HG03457 (cell line): Measurements from ENCODE around the gene YEATS4.

Experiments used
- ATAC-seq: cut with Tn5 transposase; IDR thresholded peaks from one replicate; pipeline ENCODE4 v1.9.1; 2021; ENCODE audit warnings: moderate number of reproducible peaks; ENCODE audit not compliant: unreplicated experiment

The YEATS4 gene

DNA sequence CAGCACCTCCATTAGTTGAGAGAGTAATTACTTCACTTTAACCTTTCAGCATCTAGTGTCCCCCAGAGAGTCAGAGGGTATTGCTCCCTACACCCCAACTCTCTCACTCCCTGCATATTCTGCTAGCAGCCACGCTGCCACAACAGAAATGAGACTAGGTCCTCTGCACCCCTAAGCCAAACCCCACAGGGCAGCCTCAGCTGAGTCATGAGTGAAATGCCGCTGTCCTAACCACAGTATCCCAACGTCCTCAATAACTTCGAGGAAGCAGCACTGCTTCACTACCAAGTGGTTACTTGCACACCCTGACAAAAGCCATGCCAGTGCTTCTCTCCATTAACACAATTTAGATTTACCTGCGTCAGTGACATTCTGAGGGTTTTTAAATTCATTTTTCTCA is 18.2 kb upstream of the YEATS4 start:
- ATAC-seq: no peak

DNA sequence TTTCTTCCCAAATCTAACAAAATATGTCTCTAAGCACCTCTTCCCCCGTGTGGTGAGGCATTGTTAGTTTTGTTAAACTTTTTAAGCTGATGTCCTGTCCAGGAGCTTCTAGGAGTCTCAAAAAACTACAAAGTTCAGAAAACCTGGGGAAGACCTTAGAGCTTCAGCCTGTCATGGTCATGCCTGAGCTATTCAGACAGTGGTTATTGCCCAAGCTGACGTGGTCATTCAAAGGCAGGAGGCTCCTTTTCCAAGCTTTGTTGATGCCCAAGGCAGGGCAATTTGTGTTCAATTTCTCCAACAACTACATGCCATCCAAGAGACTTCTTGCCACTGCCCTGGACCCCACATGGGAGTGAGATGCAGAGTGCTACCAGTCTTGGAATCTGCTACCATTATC is 17.1 kb upstream of the YEATS4 start:
- ATAC-seq: no peak

DNA sequence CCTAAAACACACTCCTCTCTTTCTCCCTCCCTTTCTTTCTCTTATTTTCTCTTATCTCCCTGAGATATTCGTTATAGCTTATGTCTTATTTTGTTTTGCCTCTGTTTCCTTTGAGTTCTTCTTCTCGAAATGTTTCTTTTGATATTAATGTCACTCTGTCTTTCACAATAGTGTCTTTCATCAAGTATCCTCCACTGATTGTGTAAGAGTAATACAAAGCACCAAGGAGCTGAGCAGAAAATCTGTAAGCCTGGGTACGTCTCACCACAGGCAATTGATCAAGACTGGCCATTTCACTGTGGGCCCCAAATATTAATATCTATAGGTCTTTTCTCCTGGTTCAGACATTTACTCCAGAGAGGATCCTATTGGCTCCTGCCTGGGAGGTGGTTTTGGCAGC is 16.2 kb upstream of the YEATS4 start:
- no peak for ATAC-seq

DNA sequence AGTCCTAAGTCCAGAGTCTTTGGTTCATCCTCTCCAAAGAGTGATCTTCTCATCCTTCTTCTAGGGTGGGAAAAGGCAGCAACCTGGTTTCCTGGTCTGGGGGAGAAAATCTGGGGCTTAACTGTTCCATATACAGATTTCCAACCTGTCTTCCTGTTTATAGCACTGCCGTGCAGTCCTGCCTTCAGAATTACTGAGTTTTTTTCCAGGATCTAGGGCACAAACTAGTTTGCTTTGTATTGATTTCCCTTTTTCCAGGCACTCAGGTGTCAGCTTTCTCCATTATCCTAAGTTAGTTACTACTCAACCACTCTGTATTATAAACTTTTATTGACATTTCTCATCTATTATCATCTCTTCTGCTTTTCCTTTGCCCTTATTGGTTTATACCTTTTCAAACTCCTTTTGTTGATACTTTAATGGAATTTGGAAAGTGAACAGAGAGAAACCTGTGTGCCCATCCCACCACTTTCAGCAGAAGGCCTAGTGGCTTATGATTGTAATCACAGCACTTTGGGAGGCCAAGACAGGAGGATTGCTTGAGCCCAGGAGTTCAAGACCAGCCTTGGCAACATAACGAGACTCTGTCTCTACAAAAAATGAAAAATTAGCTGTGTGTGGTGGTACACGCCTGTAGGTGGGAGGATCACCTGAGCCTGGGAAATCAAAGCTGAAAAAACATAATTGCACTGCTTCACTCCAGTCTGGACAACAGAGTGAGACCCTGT is 15.5 kb upstream of the YEATS4 start:
- ATAC-seq: no peak

DNA sequence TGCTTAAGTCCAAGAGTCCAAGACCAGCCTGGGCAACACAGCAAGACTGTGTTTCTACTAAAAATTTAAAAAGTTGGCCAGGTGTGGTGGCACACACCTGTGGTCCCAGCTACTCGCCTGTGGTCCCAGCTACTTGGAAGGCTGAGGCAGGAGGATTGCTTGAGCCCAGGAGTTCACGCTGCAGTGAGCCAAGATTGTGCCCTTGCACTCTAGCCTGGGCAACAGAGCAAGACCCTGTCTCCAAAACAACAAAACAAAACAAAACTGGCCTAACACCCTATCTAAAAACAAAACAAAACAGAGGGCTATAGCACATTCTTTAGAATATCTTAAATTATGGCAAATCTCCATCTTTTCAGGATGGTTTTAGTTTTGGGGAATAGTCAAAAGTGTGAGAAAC is 14.5 kb upstream of the YEATS4 start:
- no peak for ATAC-seq

DNA sequence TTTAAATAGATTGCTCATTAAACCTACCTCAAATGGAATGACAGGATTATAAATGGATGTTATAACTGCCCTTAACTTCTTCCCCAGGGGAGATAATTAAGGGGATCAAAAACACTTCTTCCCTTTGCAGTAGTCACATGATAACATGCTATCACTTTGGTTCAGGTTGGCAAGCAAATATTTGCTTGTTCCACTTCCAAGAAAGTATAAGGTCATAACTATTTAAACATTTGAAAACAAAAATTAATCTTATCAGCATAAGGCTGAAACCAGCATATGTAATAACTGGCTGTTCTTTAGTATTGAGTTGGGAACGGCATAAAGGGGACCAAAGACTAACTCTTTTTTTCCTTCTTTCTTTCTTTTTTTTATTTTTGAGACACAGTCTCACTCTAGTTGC is 13.8 kb upstream of the YEATS4 start:
- no peak for ATAC-seq

DNA sequence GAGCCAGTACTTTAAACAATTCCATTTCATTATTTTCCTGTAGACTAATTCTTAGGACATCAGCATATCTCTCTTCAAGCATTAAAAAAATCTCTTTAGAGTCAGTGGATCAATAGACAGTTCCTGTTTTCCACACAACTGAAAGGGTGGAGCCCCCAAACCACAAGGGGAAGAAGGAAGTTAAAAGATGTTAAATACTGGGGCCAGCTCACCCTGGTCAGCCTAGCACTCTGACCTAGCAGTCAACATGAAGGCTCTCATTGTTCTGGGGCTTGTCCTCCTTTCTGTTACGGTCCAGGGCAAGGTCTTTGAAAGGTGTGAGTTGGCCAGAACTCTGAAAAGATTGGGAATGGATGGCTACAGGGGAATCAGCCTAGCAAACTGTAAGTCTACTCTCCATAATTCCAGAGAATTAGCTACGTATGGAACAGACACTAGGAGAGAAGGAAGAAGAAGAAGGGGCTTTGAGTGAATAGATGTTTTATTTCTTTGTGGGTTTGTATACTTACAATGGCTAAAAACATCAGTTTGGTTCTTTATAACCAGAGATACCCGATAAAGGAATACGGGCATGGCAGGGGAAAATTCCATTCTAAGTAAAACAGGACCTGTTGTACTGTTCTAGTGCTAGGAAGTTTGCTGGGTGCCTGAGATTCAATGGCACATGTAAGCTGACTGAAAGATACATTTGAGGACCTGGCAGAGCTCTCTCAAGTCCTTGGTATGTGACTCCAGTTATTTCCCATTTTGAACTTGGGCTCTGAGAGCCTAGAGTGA is 11.2 kb upstream of the YEATS4 start, which contains the start of gene LYZ:
LYZ (plus strand) TSS at position 220 of the 777 bp plus-strand sequence; CDS start at position 248, 28 bp downstream.
- ATAC-seq: no peak

DNA sequence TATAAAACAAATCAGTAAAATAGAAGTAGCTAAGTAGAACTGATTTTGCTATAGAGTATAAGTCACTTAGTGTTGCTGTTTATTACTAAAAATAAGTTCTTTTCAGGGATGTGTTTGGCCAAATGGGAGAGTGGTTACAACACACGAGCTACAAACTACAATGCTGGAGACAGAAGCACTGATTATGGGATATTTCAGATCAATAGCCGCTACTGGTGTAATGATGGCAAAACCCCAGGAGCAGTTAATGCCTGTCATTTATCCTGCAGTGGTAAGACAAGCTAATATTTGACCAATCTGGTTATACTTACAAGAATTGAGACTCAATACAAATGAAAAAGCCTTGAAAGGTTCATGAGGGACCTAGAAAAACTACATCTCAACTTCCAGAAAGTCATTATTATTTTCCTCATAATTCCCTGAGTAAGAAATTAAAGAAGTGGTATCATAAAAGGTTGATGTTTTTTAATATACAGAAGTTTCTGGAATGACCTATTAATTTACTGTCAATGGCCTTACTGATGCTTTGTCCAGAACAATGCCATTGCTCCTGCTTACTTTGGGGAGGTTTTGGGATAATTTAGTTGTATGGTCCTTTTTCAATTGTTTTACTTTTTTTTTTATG is 9.4 kb upstream of the YEATS4 start:
- ATAC-seq: no peak

DNA sequence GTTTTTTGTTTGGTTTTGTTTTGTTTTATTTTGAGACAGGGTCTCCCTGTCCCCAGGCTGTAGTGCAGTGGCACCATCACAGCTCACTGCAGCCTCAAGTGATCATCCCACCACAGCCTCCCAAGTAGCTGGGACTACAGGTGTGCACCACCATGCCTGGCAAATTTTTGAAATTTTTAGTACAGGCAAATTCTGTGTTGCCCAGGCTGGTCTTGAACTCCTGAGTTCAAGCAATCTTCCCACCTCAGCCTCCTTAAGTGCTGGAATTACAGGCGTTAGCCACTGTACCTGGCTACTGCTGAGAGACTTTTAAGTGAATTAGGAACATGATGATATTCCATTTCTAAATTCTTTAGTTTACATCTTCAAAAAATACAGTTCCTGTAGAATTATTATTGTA is 8.8 kb upstream of the YEATS4 start:
- ATAC-seq: no peak

DNA sequence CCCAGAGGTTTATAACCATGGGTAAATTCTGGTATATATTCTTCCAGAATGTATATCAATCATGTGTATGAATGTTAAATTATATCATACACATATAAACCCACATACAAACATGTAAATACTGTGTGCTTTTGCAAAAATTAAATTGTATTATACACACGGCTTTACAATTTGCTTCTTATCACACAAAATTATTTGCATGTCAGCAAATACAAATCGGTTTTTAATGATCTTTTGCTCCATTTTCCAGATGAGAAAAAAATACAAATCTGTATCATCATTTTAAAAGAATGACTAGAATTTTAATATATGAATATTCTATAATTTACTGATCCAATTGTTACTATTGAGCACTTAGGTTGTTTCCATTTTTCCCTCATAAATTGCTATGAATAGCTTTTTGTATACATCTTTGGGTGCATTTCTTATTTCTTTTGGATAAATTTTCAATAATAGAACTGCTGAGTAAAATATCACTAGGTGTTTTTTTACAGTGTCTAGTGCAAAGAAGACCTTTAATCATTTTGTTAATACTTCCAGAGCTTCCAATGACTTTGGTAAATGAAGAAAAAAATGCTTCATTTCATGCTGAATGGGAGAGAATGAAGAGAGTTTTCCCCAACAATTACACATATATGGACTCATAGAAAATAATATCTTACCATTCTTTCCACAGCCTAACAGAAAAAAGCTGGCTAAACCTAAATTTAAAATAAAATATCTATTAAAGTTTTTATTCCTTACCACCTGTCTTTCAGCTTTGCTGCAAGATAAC is 7.9 kb upstream of the YEATS4 start:
- ATAC-seq: no peak

DNA sequence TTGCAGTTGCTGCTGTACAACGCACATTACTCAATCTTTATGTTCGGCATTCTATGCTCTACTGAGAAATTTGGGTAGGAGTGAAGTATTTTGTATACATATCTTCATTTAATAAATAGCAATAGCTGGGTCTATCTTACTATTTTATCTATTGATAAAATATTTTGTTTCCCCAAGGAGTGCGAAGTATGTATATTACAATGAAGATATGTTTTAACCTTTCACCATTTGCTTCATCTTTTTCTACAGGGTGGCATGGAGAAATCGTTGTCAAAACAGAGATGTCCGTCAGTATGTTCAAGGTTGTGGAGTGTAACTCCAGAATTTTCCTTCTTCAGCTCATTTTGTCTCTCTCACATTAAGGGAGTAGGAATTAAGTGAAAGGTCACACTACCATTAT is 6.6 kb upstream of the YEATS4 start:
- ATAC-seq: no peak

DNA sequence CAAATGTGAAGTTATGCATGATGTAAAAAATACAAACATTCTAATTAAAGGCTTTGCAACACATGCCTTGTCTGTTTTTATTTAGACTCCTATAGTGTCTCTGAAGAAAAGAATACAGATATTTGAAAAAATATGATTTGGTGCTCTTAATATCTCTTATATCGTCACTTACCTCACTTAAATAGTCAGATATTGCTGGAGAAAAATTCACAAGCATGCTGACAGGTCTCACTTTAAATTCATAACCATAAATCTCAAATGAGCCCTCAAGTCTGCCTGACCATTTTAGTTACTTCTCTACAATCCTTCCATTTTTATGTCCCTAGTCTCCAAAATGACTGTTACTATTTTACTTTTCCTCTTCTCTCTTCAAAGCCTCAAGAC is 5.4 kb upstream of the YEATS4 start:
- no peak for ATAC-seq

DNA sequence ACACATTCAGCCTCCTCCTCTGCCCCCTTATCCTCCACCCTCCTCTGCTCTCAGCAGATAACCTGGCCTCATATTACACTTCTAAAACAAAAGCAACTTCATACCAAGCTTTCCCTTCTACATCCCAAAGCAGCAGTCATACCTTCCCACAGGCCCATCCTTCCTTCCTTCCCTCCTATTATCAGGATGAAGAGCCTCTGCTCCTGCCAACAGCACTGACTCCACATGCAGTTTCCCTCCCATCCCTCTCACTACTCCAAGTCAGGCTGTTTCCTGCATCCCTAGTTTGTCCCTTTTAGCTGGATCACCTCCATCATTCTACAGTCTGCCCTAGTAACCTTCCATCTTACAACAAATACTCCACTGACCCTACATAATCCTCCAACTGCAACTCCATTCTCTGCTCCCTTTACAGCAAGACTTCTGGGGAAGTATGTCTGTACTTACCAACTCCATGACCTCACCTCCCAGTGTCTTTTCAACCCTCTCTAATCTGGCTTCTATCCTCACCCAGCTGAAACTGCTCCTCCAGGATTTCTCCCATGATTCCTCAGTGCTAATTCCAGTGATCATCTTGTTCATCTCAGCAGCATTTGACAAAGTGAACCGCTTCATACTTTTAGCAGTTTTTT is 4.9 kb upstream of the YEATS4 start:
- no peak for ATAC-seq

DNA sequence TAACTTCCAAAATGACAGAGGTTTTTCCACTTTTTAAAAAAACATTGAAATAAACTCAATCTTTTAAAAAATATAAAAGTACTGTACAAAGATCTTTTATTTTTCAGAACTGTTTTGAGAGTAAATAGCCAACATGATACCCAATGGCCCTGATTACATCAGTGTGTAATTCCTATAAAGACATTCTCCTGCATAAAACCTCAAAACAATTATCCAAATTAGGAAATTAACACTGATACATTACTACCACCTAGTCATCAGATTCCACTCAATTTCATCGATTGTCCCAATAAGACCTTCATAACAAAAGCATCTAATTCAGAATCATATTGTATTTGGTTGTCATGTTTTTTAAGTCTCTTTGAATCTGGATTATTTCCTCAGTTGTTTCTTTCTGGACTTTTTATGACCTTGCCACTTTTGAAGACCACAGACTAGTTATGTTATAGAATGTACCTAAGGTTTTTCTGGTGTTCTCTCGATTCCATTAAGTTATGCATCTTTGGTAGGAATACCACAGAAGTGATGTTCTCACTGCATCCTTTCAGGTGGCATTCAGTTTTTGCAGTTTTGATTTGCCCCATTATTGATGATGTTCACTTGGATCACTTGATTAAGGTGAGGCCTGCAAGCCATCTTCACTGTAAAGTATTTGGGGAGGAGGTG is 4.0 kb upstream of the YEATS4 start:
- no peak for ATAC-seq

DNA sequence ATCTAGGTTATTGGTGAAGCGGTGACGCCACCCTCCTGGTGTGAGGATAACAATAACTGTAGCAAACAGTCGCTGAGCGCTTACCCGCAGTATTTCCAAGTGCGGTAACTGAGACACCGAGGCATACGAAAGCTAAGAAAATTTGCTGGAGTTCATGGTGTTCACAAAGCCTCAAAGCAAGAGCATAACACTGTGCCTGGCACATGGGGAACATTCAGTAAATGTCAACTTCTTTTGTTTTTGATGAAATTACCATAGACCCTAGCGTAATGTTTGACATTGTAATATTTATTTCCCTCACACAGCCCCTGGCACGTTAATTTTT is 767 bp downstream of the YEATS4 start:
- ATAC-seq: no peak

DNA sequence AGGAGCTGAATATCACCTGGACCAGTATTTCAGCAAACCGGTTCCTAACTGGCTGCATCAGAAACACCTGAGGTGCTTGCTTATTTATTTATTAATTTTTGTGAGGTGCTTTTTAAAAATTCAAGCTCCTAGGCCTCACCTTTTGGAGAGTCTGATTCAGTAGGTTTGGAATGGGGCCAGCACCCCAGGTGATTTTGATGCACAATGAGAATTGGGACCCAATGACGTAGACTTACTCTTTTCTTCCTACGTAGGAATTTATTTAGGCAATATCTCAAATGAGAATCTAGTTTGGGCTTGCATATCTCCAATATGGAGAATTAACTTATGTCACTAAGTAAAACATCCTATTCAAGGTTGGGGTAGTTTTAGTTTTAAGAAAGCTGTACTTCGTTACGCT is 7.3 kb downstream of the YEATS4 start:
- no peak for ATAC-seq

DNA sequence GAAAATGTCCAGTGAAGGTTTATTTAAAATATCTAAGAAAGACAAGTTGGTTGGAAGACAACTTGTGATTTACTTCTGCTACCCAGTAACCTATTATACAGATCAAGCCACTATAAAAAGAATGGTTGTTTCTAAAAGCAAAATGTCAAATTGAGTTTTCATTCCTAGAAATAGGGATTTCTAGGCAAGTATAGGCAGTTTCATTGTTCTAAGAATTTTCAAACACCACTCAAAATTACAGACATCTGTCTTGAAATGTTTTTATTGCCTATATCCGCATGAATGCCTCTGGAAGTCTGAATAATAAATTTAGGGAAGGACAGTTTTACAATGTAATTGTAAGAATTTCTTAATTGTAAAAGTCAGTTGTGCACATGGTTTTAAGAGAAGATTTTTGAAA is 8.6 kb downstream of the YEATS4 start:
- no peak for ATAC-seq

DNA sequence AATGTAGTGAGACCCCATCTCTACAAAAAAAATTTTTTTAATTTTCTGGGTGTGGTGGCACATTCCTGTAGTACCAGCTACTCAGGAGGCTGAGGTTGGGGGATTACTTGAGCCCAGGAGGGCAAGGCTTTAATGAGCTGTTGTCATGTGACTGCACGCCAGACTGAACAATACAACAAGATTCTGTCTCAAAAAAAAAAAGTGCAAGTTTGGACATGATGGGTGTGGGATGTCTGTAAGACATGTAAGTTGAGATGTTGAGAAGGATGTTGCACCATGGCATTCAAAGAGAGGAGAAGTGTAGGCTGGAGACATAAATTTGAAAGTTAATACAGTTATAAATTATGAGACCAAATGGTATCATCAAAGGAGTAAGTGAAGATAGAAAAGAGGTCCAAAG is 23.5 kb downstream of the YEATS4 start:
- no peak for ATAC-seq

DNA sequence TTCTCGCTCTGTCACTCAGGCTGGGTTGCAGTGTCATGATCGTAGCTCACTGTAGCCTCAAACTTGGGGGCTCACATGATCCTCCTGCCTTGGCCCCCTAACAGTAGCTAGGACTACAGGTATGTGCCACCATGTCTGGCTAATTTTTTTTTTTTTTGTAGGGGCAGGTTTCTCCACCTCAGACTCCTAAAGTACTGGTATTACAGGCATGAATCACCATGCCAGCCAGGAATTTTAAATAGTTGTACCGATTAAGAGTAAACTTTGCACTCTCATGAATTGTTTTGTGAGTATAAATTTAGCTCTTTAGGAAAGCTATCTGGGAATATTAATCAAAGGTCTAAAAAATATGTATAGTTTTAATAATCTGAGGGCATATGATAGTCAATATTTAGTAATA is 25.5 kb downstream of the YEATS4 start:
- ATAC-seq: no peak

DNA sequence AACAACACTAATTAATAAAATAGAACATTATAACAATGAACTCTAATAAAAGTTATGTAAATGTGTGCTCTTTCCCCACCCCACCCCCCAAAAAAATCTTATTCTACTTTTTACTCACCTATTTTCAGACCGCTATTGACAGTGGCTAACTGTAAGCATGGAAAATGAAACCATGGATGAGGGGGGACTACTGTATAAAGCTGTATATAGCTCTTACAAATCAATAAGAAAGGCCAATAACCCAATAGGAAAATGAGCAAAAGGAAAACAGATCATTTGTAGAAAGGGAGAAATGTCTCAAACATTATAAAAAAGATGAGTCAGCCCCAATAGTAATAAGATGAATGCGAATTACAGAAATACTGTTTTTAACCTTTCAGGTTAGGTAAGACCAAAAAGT is 27.4 kb downstream of the YEATS4 start:
- no peak for ATAC-seq

DNA sequence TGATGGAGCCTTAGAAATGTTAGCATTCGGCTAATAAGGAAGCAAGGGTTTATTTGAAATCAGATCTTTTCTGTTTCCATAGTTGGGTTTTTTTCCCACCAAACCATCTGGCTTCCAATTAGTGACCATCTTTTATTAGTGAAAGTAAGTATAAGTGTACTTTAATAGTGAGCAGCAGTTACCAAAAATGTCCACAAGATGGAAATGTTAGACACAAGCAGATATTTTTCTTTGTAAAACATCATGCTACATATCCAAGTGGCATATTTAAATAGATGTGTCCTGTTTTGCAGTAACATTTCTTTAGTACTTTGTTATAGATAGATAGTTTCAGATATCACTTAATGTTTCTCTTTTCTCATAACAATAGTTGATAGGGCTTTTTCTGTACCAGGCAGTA is 28.8 kb downstream of the YEATS4 start:
- ATAC-seq: no peak
